ENCODE measurements around the gene DTX4. TPM values are rescaled to one million over a fixed set of nuclear protein-coding genes. Genes with fewer than 3 reads are reported as not detected.

The DTX4 gene
- polyA plus RNA-seq, 1 of the 3 experiments (the other 2 are of a cell fraction) = 0.05 TPM

GRCh38 chr11:59187035-59187434, 15.1 kb downstream of the DTX4 start (continued):
- TF ChIP-seq EP300 (IDR thresholded peaks at IDR 0.05; ENCODE audit: borderline replicate concordance in 1 of 2, low read depth in 1 of 2, low read length in 1 of 2) (no peak), ELF1 (IDR thresholded peaks at IDR 0.05) (no peak), CHD2 (IDR thresholded peaks at IDR 0.05; ENCODE audit: low read length, partially characterized antibody) (no peak), POLR2AphosphoS5 (IDR thresholded peaks at IDR 0.05; ENCODE audit: low read depth, low read length) (no peak), FOXM1 (IDR thresholded peaks at IDR 0.05; ENCODE audit: low read depth) (no peak), MAX (IDR thresholded peaks at IDR 0.05; ENCODE audit: low read depth) (no peak)

GRCh38 chr11:59187587-59187986, 15.7 kb downstream of the DTX4 start:
- H3K9ac ChIP-seq = no peak overlapping the region
- WGBS (ENCODE audit: low lambda C conversion rate) = 70% methylated on average over 6 of the region's 6 CpGs
- peaks cover 5% of the 10 kb centered on the region; the same call in 1 of the 2 replicates for H3K27me3 ChIP-seq (ENCODE audit: insufficient read depth)
- H4K20me1 ChIP-seq (ENCODE audit: insufficient read depth) = no peaks in the 10 kb centered on the region
- no peaks in the 10 kb centered on the region for H3K9me2 ChIP-seq
- no peaks in the 10 kb centered on the region for H3K79me2 ChIP-seq (ENCODE audit: insufficient read depth)
- no peak overlapping the region for H3K4me3 ChIP-seq (ENCODE audit: low read depth in 2 of 2, low read length in 1 of 2)
- no peaks in the 10 kb centered on the region for H3K9me3 ChIP-seq
- H2AFZ ChIP-seq (ENCODE audit: low read depth) = no peak overlapping the region
- H3K4me1 ChIP-seq (ENCODE audit: control insufficient read depth in 1 of 2, insufficient read depth in 2 of 2, low read depth in 1 of 2, low read length in 1 of 2) = no peaks in the 10 kb centered on the region
- CTCF ChIA-PET = interaction anchor here (1.2 to 6.2 kb wide), 2 partner anchors 15 to 29 kb away, joined by 5 to 58 read pairs; partner anchors contain the start of gene DTX4
- H3K27ac ChIP-seq (ENCODE audit: low read depth in 2 of 2, low read length in 1 of 2) = no peak overlapping the region
- POLR2A ChIA-PET = no interaction called here
- H3K4me2 ChIP-seq = no peak overlapping the region
- no peak for DNase-seq
- TF ChIP-seq IRF3 (IDR thresholded peaks at IDR 0.05; ENCODE audit: low read depth, low read length) (no peak), RAD21 (IDR thresholded peaks at IDR 0.05; ENCODE audit: low read length) (no peak), TEAD4 (IDR thresholded peaks at IDR 0.05; ENCODE audit: borderline replicate concordance, insufficient read depth) (no peak), NRF1 (IDR thresholded peaks at IDR 0.05; ENCODE audit: low read depth, low read length) (no peak), USF2 (IDR thresholded peaks at IDR 0.05; ENCODE audit: borderline replicate concordance, low read depth, low read length) (no peak), ELF1 (IDR thresholded peaks at IDR 0.05) (no peak), RCOR1 (IDR thresholded peaks at IDR 0.05; ENCODE audit: low read length) (no peak), EZH2phosphoT487 (IDR thresholded peaks at IDR 0.05; ENCODE audit: borderline replicate concordance, low read depth) (no peak), RFX5 (IDR thresholded peaks at IDR 0.05; ENCODE audit: low read length) (no peak), PBX3 (IDR thresholded peaks at IDR 0.05) (no peak), FOXM1 (IDR thresholded peaks at IDR 0.05; ENCODE audit: low read depth) (no peak), GABPA (IDR thresholded peaks at IDR 0.05; ENCODE audit: low read depth) (no peak), CTCF (IDR thresholded peaks at IDR 0.05) (no peak), FOXJ3 (CRISPR knock-in tag; IDR thresholded peaks at IDR 0.05) (no peak), ZBTB33 (IDR thresholded peaks at IDR 0.05; ENCODE audit: borderline replicate concordance, low read depth) (no peak)
- H3F3A ChIP-seq (replicated peaks; ENCODE audit: insufficient read depth) = no peaks in the 10 kb centered on the region
- H3K36me3 ChIP-seq (replicated peaks in 1 of 2; ENCODE audit: control insufficient read depth in 1 of 2, insufficient read depth in 2 of 2, low read length in 1 of 2) = no peaks in the 10 kb centered on the region
